ENCODE data around the gene MYH1.

GRCh38 chr17:10550014-10550413, 31.7 kb upstream of the MYH1 start:
- no peak for TF ChIP-seq CTCF (IDR thresholded peaks at IDR 0.05)
- TF ChIP-seq POLR2A (IDR thresholded peaks at IDR 0.05): no peak
